ENCODE results near the gene TRERF1.
A peak's percentile ranks its signal among the peaks of the same experiment; 100 is the strongest.
"Not testable (repeated sequence)": the region's sequence is repeated elsewhere in the genome, so short reads cannot be mapped to it uniquely, and the experiment has no call there.

Gene TRERF1

GRCh38 chr6:42192385-42192784 is 259.3 kb downstream of the TRERF1 start:
- H3K4me1 ChIP-seq (ENCODE audit: control insufficient read depth, insufficient read depth, low read depth, low read length), result peaks cover 12% of the 10 kb centered on the region
- 88% methylated on average over 4 of the region's 5 CpGs for WGBS
- H3K79me1 ChIP-seq (replicated peaks; ENCODE audit: low read length, poor library complexity, severe bottlenecking); H3K9ac ChIP-seq (ENCODE audit: low read length); H3K4me2 ChIP-seq (ENCODE audit: low read length, poor library complexity, severe bottlenecking); H2AK5ac ChIP-seq (ENCODE audit: low read length, severe bottlenecking); H3K4me3 ChIP-seq (ENCODE audit: insufficient read depth in 1 of 2, low read depth in 1 of 2, low read length in 2 of 2); H3K14ac ChIP-seq (ENCODE audit: low read length in 2 of 2); H3K18ac ChIP-seq (ENCODE audit: low read depth in 1 of 2, low read length in 2 of 2); H2BK5ac ChIP-seq (ENCODE audit: low read depth, low read length, poor library complexity, severe bottlenecking); DNase-seq; H2BK15ac ChIP-seq (ENCODE audit: low read depth, poor library complexity, severe bottlenecking); H2BK12ac ChIP-seq (ENCODE audit: low read length in 2 of 2); H3K23ac ChIP-seq (ENCODE audit: low read length in 2 of 2); H3K27ac ChIP-seq (ENCODE audit: low read length, poor library complexity, severe bottlenecking); H4K91ac ChIP-seq (ENCODE audit: low read length); H2AFZ ChIP-seq (ENCODE audit: low read depth, low read length); H3K36me3 ChIP-seq (ENCODE audit: control insufficient read depth in 1 of 2, insufficient read depth in 2 of 2, low read depth in 1 of 2, low read length in 2 of 2); H3K4ac ChIP-seq (ENCODE audit: low read depth in 1 of 2, low read length in 2 of 2); H2BK120ac ChIP-seq (ENCODE audit: low read depth, low read length); H3K9me3 ChIP-seq (ENCODE audit: control insufficient read depth, low read length); H4K8ac ChIP-seq (ENCODE audit: low read length); H3K27me3 ChIP-seq (ENCODE audit: control insufficient read depth in 1 of 2, insufficient read depth in 1 of 2, low read length in 2 of 2): not testable (repeated sequence)

GRCh38 chr6:42190554-42191183 is 261.1 kb downstream of the TRERF1 start:
- peaks cover 0 to 2% of the 10 kb centered on the region in 2 experiments for H3K36me3 ChIP-seq (ENCODE audit: control insufficient read depth in 1 of 2, insufficient read depth in 2 of 2, low read depth in 1 of 2, low read length in 2 of 2)
- H3K14ac ChIP-seq (ENCODE audit: low read length in 2 of 2), result no peak overlapping the region
- no peak overlapping the region for H2AK5ac ChIP-seq (ENCODE audit: low read length, severe bottlenecking)
- H4K8ac ChIP-seq (ENCODE audit: low read length), result peak overlapping the region; percentile 51
- no peak overlapping the region for H2BK5ac ChIP-seq (ENCODE audit: low read depth, low read length, poor library complexity, severe bottlenecking)
- H3K9me3 ChIP-seq (ENCODE audit: control insufficient read depth, low read length), result no peaks in the 10 kb centered on the region
- H3K79me1 ChIP-seq (replicated peaks; ENCODE audit: low read length, poor library complexity, severe bottlenecking), result no peaks in the 10 kb centered on the region
- 48% methylated on average over 5 of the region's 5 CpGs for WGBS
- H3K23ac ChIP-seq (ENCODE audit: low read length in 2 of 2), result no peak overlapping the region
- H3K18ac ChIP-seq (ENCODE audit: low read depth in 1 of 2, low read length in 2 of 2), result no peak overlapping the region
- H3K4ac ChIP-seq (ENCODE audit: low read depth in 1 of 2, low read length in 2 of 2), result no peak overlapping the region
- no peak overlapping the region for H3K4me3 ChIP-seq (ENCODE audit: insufficient read depth in 1 of 2, low read depth in 1 of 2, low read length in 2 of 2)
- no peaks in the 10 kb centered on the region for H3K27me3 ChIP-seq (ENCODE audit: control insufficient read depth in 1 of 2, insufficient read depth in 1 of 2, low read length in 2 of 2)
- H2AFZ ChIP-seq (ENCODE audit: low read depth, low read length), result no peak overlapping the region
- H3K4me2 ChIP-seq (ENCODE audit: low read length, poor library complexity, severe bottlenecking), result no peak overlapping the region
- peak overlapping the region; percentile 23 for H3K9ac ChIP-seq (ENCODE audit: low read length)
- no peak overlapping the region for H2BK15ac ChIP-seq (ENCODE audit: low read depth, poor library complexity, severe bottlenecking)
- peak; percentile 98 for DNase-seq
- peak overlapping the region; percentile 34 for H3K27ac ChIP-seq (ENCODE audit: low read length, poor library complexity, severe bottlenecking)
- no peak overlapping the region for H4K91ac ChIP-seq (ENCODE audit: low read length)
- peaks cover 10% of the 10 kb centered on the region for H3K4me1 ChIP-seq (ENCODE audit: control insufficient read depth, insufficient read depth, low read depth, low read length)
- no peak overlapping the region for H2BK120ac ChIP-seq (ENCODE audit: low read depth, low read length)
- H2BK12ac ChIP-seq (ENCODE audit: low read length in 2 of 2), result no peak overlapping the region

GRCh38 chr6:42188406-42188805 is 263.3 kb downstream of the TRERF1 start:
- no peak overlapping the region for H2BK12ac ChIP-seq (ENCODE audit: low read length in 2 of 2)
- WGBS, result 95% methylated on average over 6 of the region's 6 CpGs
- no peak overlapping the region for H3K4me3 ChIP-seq (ENCODE audit: insufficient read depth in 1 of 2, low read depth in 1 of 2, low read length in 2 of 2)

GRCh38 chr6:42185597-42185996 is 266.1 kb downstream of the TRERF1 start:
- H2AFZ ChIP-seq (ENCODE audit: low read depth, low read length), result no peak overlapping the region
- no peaks in the 10 kb centered on the region for H3K79me1 ChIP-seq (replicated peaks; ENCODE audit: low read length, poor library complexity, severe bottlenecking)
- no peak overlapping the region for H2AK5ac ChIP-seq (ENCODE audit: low read length, severe bottlenecking)
- no peak overlapping the region for H3K4ac ChIP-seq (ENCODE audit: low read depth in 1 of 2, low read length in 2 of 2)
- H3K36me3 ChIP-seq (ENCODE audit: control insufficient read depth in 1 of 2, insufficient read depth in 2 of 2, low read depth in 1 of 2, low read length in 2 of 2), result peaks cover 0 to 2% of the 10 kb centered on the region in 2 experiments
- no peak overlapping the region for H3K23ac ChIP-seq (ENCODE audit: low read length in 2 of 2)
- H3K9ac ChIP-seq (ENCODE audit: low read length), result no peak overlapping the region
- WGBS, result 87% methylated on average over 10 of the region's 10 CpGs
- no peak overlapping the region for H2BK12ac ChIP-seq (ENCODE audit: low read length in 2 of 2)
- no peaks in the 10 kb centered on the region for H3K9me3 ChIP-seq (ENCODE audit: control insufficient read depth, low read length)
- no peak overlapping the region for H2BK120ac ChIP-seq (ENCODE audit: low read depth, low read length)
- no peak overlapping the region for H3K4me2 ChIP-seq (ENCODE audit: low read length, poor library complexity, severe bottlenecking)
- H4K8ac ChIP-seq (ENCODE audit: low read length), result no peak overlapping the region
- H3K4me3 ChIP-seq (ENCODE audit: insufficient read depth in 1 of 2, low read depth in 1 of 2, low read length in 2 of 2), result no peak overlapping the region
- no peak overlapping the region for H3K27ac ChIP-seq (ENCODE audit: low read length, poor library complexity, severe bottlenecking)
- no peak overlapping the region for H3K14ac ChIP-seq (ENCODE audit: low read length in 2 of 2)
- no peak overlapping the region for H4K91ac ChIP-seq (ENCODE audit: low read length)
- no peaks in the 10 kb centered on the region for H3K27me3 ChIP-seq (ENCODE audit: control insufficient read depth in 1 of 2, insufficient read depth in 1 of 2, low read length in 2 of 2)
- H3K4me1 ChIP-seq (ENCODE audit: control insufficient read depth, insufficient read depth, low read depth, low read length), result peaks cover 2% of the 10 kb centered on the region
- H2BK15ac ChIP-seq (ENCODE audit: low read depth, poor library complexity, severe bottlenecking), result peak overlapping the region; percentile 17
- H3K18ac ChIP-seq (ENCODE audit: low read depth in 1 of 2, low read length in 2 of 2), result no peak overlapping the region
- no peak overlapping the region for H2BK5ac ChIP-seq (ENCODE audit: low read depth, low read length, poor library complexity, severe bottlenecking)
- DNase-seq, result no peak

More at GRCh38 chr6:42188406-42188805, 263.3 kb downstream of the TRERF1 start:
- H3K18ac ChIP-seq (ENCODE audit: low read depth in 1 of 2, low read length in 2 of 2), result no peak overlapping the region
- H3K27me3 ChIP-seq (ENCODE audit: control insufficient read depth in 1 of 2, insufficient read depth in 1 of 2, low read length in 2 of 2), result no peaks in the 10 kb centered on the region
- H2AK5ac ChIP-seq (ENCODE audit: low read length, severe bottlenecking), result no peak overlapping the region
- H2BK120ac ChIP-seq (ENCODE audit: low read depth, low read length), result no peak overlapping the region
- H2AFZ ChIP-seq (ENCODE audit: low read depth, low read length), result no peak overlapping the region
- no peak for DNase-seq
- no peak overlapping the region for H4K8ac ChIP-seq (ENCODE audit: low read length)
- no peak overlapping the region for H3K23ac ChIP-seq (ENCODE audit: low read length in 2 of 2)
- H3K4me2 ChIP-seq (ENCODE audit: low read length, poor library complexity, severe bottlenecking), result no peak overlapping the region
- no peak overlapping the region for H3K27ac ChIP-seq (ENCODE audit: low read length, poor library complexity, severe bottlenecking)
- H3K4ac ChIP-seq (ENCODE audit: low read depth in 1 of 2, low read length in 2 of 2), result no peak overlapping the region
- no peak overlapping the region for H2BK15ac ChIP-seq (ENCODE audit: low read depth, poor library complexity, severe bottlenecking)
- peaks cover 0 to 2% of the 10 kb centered on the region in 2 experiments for H3K36me3 ChIP-seq (ENCODE audit: control insufficient read depth in 1 of 2, insufficient read depth in 2 of 2, low read depth in 1 of 2, low read length in 2 of 2)
- H3K79me1 ChIP-seq (replicated peaks; ENCODE audit: low read length, poor library complexity, severe bottlenecking), result no peaks in the 10 kb centered on the region
- no peak overlapping the region for H3K14ac ChIP-seq (ENCODE audit: low read length in 2 of 2)
- H2BK5ac ChIP-seq (ENCODE audit: low read depth, low read length, poor library complexity, severe bottlenecking), result no peak overlapping the region
- no peak overlapping the region for H3K9ac ChIP-seq (ENCODE audit: low read length)
- peaks cover 5% of the 10 kb centered on the region for H3K4me1 ChIP-seq (ENCODE audit: control insufficient read depth, insufficient read depth, low read depth, low read length)
- H4K91ac ChIP-seq (ENCODE audit: low read length), result no peak overlapping the region
- H3K9me3 ChIP-seq (ENCODE audit: control insufficient read depth, low read length), result no peaks in the 10 kb centered on the region

Data from mesenchymal stem cell (in vitro differentiated cells and primary cell).